Right renal cortex interstitium (tissue), 3 donors: ENCODE measurements around the gene SPATA16. TPM values are rescaled to one million over a fixed set of nuclear protein-coding genes. Genes with fewer than 3 reads are reported as not detected.
"Not testable (repeated sequence)": the region's sequence is repeated elsewhere in the genome, so short reads cannot be mapped to it uniquely, and the experiment has no call there.

Experiments used
- DNase-seq, 3 donors: peaks; one replicate each; pipeline ENCODE4 v3.0.0-alpha.2; 2013; ENCODE audit warnings: low read depth in 3 of 3, low spot score in 2 of 3
- polyA plus RNA-seq, 3 donors: library from polyadenylated mRNA; unstranded; fragments of 120-200 nt; gene quantifications; one replicate each; pipeline ENCODE4 v1.2.1, GENCODE V29; 2013; ENCODE audit not compliant: insufficient read length in 3 of 3

Gene SPATA16
- polyA plus RNA-seq, 3 donors: not detected

DNA sequence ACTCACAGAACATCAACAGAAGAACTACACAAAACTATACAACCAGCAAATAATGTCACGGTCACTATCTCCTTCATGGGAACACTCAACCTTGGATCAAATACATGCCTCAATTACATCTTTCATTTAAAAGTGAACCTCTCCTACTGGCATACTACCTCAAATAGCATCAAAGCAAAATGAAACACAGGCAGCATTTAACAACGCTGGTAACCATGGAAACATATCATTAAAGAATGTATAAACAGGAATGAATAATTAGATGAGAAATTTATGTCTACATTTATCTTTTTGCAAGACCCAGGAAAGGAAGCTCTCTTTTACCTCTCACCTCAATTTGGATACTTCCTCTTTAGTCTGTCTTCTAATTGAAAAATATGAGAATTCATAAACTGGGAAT lies 172.4 kb downstream of the SPATA16 start:
- no peak for DNase-seq

DNA sequence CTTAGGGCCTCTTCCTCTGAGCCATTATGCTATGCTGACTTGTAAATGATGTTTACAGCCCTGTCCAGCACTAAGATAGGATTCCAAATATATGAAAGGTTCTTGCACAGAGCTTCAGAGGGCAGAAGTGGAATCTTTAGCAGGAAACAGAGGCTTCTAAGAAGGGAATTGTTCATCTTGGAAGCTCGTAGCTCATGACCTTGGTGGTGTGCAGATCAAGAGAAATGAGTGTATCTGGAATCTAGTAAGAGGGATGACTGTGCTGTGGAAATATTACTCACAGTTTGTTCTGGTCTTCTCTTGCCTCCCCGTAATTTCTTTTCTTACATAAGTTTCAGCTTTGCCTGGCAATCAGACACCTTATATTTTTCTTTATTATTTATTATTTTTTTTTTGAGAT lies 175.8 kb downstream of the SPATA16 start:
- DNase-seq: no peak

DNA sequence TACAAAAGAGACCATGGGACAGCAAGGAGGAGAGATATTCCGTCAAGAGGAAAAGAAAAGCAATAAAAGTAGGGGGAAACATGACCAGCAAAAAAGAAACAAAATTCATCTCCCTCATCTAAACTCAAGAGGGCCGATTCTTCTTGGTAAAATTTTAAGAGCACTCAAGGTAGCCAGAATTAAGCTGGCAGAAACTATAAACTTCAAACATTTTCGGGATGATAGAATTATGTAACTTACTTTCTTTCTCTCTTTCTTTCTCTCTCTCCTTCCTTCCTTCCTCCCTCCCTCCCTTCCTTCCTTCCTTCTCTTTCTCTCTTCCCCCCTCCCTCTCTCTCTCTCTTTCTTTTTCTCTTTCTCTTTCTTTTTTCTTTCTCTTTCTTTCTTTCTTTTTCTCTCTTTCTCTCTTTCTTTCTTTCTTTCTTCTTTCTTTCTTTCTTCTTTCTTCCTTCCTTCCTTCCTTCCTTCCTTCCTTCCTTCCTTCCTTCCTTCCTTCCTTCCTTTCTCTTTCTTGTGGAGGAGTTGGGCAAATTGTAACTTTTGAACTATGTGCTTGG lies 180.3 kb downstream of the SPATA16 start:
- not testable (repeated sequence) for DNase-seq

DNA sequence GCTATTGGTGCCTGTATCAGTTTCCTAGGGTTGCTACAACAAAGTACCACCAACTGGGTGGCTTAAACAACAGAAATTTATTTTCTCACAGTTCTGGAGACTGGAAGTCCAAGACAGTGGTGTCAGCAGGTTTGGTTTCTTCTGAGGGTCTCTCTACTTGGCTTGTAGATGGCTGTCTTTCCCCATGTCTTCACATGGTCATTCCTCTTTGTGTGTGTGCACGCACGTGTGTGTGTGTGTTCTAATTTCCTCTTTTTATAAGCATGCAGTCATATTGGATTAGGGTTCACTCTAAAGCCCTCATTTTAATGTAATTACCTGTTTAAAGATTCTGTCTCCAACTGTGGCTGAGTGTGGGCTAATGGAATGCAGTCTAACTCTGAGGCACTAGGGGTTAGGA lies 182.5 kb downstream of the SPATA16 start:
- DNase-seq: no peak

GRCh38 chr3:172953571-172953970 lies 187.5 kb downstream of the SPATA16 start:
- DNase-seq: no peak

DNA sequence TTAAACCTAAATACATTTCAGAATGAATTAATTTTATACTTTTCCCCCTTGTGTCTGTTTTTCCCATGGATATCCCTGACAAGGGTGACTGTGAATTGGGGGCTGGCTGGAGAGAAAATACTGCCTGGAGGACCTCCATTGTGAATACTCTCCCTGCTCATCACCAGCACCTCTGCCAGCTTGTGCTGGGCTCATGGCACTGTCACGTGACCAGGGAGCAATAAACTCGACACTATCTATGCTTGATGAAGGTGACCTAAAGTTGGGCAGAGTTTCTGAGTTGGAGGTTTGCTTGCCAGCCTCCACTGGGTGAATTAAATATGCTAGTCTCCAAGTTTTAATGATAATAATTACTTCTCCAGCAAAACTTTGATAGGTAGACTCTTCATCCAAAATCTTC lies 189.5 kb downstream of the SPATA16 start:
- no peak for DNase-seq

DNA sequence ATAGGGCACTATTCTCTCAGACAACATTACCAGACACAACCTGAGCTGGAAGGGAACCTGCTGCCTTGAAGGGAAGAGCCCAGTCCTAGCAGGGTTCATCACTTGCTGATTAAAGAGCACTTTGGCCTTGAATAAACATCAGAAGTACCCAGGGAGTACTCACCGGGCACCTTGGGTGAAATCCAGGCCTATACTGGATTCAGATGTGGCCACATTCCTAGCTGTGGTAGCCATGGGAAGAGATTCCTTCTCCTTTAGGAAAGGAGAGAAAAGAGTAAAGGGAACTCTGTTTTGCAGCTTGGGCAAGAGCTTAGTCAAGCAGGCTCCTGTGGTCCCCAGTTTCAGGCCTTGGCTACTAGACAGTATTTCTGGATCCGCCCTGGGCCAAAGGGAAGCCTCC lies 195.0 kb downstream of the SPATA16 start:
- DNase-seq: no peak

DNA sequence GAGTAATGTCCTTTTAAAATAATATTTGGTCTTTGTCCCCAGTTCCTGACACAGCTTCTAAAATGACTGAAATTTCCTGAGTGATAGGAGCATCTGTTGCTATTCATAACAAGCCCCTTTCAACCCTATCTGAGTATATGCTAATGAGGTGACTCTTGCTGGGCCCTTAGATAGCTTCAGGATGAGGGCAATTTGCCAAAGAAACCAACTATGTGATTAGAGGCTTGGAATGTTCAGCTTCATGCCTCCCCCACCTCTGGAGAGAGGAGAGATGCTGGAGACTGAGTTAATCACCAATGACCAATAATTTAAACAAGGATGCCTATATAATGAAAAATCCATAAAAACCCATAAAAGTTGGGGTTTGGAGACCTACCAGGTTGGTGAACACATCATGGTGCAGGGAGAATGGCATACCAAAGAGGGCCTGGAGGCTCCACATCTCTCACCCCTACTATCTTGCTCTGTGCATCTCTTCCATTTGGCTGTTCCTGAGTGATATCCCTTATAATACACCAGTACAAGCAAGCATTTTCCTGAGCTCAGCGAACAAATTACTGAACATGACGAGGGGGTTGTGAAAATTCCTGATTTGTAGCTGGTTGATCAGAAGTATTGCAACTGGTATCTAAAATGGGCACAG lies 201.3 kb downstream of the SPATA16 start:
- no peak for DNase-seq

DNA sequence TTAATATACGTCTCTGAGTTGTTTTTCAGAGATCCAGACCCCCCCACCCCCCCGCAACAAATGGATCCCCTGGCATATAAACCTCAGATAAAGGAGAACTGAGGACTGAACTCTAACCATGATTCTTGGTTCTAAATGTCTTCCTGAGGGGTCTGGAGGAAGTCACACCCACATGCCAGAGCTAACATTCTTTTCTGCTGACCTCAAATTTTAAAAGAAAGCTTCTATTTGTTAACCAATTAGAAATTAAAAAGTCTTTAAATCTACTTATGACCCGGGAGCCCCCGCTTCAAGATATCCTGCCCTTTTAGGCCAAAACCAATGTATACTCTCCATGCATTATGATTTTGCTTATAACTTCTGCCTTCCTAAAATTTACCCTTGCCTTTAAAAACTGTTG lies 202.2 kb downstream of the SPATA16 start:
- no peak for DNase-seq

DNA sequence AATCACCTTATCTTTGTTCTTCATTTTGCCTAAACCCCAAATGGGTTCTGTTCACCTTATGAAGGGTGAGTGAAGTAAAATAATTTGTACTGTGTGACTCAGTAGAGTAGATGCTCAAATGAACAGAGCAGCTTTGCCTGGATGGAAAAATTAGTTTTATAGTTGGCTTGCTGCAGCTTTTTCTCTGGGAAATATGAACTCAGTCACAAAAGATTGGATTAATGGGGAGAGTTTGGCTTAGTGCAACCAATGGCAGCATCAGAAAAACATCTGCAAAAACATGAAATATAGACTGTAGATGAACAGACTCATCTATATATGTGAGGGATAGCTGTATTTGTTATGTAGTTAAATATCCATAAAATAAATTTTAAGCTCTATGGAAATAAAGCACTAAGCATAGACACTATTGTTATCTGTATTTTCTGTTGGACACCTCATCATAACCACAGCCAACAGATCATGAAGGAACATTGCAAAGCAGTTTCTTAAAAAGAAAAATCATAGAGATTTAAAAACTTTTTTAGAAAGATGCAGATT lies 209.2 kb downstream of the SPATA16 start:
- no peak for DNase-seq

- no peak for DNase-seq
These were observed 211.6 kb downstream of the SPATA16 start for GRCh38 chr3:172929451-172929850.

DNA sequence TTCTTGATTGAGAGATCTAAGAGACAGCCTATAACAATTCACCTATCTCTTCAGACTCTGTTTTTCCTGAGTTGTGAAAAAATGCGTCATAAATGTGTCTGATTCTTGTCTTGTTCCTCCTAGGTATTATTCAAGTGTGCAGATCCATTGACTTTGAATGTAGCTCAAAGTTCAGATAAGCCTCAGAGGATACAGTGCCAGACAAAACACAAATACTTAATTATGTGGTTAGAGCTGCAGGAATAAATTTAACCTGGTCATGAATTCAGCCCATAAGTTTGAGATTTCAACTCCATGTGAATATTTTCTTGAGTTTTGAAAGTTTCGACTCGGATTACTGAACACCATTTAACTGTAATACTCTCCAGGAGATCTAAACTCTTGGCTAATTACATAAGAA lies 216.5 kb downstream of the SPATA16 start:
- no peak for DNase-seq

DNA sequence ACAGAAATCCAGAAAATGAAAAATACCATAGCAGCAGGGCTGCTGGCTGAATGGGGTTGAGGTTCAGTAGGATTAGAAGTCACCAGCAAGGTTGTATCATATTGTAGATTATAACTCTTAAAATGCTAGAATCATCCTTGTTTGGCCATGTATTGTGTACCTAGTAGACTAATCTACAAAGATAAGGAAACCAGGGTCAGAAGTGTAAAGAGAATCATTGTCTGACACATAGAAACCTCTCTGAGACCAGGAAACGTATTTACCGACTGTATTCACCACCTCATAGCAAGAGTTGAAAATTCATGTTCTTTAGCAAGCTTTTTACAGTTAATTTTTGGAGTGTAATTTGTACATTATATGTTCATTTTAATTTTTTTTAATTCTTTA lies 221.7 kb downstream of the SPATA16 start:
- no peak for DNase-seq

GRCh38 chr3:172918568-172919296 lies 222.3 kb downstream of the SPATA16 start:
- no peak for DNase-seq

- peak in 1 of 3 donors; percentile 24 for DNase-seq
These were observed 222.9 kb downstream of the SPATA16 start for GRCh38 chr3:172918165-172918564.

GRCh38 chr3:172915911-172916514 lies 225.0 kb downstream of the SPATA16 start:
- no peak for DNase-seq

- DNase-seq: no peak
These were observed 226.2 kb downstream of the SPATA16 start for GRCh38 chr3:172914854-172915253.

GRCh38 chr3:172913911-172914655 lies 227.0 kb downstream of the SPATA16 start:
- DNase-seq: no peak

- DNase-seq: no peak
These were observed 229.9 kb downstream of the SPATA16 start for GRCh38 chr3:172911142-172911541.

DNA sequence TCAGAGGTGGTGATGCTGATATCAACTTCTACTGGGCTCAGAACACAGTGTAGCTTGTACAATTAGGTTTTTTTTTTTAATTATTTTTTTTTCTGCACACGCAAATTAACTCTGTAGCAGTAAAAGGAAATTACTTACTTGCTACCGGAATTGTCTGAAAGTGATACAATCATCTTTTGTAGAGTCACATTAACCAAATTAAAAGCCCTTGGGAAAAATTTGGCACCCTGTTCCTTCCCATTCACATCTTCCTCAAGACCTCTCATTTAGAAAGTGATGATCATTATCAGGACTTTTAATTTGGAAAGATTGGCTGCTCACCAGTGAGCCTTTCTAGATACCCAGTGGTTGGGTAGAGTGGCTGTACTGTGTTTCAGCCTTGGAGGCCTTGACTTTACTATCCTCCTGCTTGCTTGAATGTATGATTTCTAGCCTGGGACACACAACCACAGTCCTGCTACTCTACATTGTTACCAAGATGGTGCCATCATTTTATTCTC lies 232.2 kb downstream of the SPATA16 start:
- DNase-seq: no peak

DNA sequence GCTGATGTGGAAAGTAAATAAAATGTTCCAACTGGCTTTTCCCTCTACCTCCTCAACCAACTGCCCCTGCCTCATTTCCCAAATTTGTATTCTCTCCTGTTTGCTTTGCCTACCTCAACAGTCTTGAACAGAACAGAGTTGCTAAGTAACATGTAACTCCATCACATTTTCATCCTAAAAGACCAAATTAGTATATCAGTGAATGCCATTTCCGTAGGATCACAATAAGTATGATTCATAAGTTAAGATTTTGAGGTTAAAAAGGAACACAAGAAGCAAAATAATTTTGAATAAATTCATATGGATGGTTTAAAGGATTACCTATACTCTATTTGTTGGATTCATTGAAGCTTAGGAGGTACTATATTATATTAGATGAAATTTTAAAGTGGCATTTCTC lies 235.6 kb downstream of the SPATA16 start:
- no peak for DNase-seq
